Measurements from ENCODE around the gene HOXB3. TPM values are rescaled to one million over a fixed set of nuclear protein-coding genes. Genes with fewer than 3 reads are reported as not detected.
A peak's percentile ranks its signal among the peaks of the same experiment; 100 is the strongest.

HOXB3 gene
- polyA plus RNA-seq, 3 donors: 153 to 258 (median 169) TPM

DNA sequence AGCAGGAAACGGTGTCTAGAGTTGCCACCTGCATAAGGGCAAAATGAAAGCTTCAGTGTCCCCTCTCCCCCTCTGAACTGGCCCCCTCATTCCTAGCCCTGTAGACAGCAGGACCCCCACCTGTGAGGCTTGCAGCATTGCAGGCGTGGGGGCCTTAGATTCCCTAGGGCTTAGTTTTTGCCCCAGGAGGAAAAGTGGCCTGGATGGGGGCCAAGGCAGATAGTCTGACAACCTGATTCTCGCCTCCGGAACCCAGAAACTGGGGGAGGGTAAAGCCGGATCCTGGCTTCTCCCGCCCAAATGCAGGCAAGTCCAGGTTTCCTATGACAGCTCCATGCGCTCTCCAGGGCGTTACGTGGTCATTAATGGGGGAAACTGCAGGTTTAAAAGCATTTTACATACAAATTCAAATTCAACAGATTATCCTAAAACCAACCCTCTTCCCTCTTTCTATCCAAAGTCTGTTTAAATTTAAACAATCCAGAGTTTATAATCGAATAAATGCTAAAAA lies 15.4 kb upstream of the HOXB3 start:
- no peak for DNase-seq (ENCODE audit: extremely low read depth in 1 of 11, low read depth in 9 of 11, low spot score in 4 of 11)

DNA sequence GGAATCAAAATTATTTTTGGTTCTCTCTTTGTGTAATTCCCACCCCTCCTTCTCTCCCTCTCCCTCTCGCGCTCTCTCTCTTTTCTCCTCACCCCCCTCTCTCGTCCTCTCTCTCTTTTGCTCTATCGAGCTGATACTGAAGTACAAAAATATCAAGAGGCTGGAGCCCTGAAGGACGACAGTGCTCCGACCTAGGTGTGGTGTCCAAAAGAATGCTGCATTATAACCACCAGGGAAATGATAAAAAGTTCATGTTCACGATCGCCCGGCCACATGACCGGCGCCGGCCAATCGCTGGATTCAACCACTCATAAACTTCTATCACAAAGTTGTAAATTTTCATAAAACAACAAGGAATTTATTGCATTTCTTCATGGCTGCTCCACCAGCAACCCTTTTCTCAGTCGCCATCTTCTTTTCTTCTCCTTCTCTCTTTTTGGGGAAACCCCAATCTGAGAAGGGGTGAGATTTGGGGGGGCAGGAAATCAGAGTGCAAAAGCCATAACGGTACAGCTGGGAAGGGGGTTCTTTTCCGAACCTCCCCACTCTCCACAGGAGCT lies 14.8 kb upstream of the HOXB3 start, which contains the start of gene HOXB6:
Gene HOXB6, minus strand, starts transcription at position 217 of the 560 bp plus-strand sequence. CDS start 6,836 bp downstream, outside the sequence.
- DNase-seq (ENCODE audit: extremely low read depth in 1 of 11, low read depth in 9 of 11, low spot score in 4 of 11): peak in 6 of 11 donors; percentile 81 to 91 (median 88)

GRCh38 chr17:48603959-48604769 lies 14.1 kb upstream of the HOXB3 start:
- no peak for DNase-seq (ENCODE audit: extremely low read depth in 1 of 11, low read depth in 9 of 11, low spot score in 4 of 11)

DNA sequence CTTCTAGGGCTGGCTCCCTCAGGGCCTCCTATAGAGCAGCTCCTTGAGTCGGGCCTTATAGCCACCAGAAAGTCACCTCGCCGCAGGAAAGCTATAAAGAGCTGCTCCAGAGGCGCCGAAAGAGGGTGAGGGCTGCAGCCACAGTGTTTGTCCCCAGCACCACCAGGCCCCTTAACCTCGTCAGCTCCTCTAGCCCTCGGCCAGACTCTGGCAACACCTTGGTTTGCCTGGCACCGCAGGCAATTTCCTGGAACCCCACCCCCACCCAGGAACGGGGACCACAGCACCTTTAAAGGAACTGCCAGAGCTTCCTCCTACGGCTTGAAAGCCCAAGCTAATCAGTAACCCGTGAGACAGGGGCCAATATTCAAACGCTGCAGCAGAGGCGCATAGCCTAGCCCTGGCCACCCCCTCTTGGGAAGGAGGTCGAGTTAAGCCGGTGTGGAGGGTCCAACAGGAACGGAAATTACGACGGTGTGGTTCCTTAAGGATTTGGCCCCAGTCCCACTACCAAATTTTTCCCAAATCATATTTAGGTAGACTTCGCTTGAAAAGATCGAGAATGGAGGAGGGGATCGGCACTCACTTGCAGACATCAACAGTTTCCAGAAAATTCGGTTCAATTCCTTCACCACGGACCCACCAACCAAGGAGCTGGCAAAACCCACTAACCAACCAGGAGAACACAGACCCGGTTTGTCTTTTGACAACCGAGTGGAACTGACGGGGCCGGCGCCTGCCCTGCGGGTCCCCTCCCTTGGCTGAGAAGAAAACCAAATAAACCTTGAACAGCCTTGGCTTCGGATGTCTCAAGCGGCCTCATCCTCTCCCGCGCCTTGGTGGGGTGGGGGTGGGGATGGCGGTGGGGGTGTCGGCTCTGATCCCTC lies 11.7 kb upstream of the HOXB3 start:
- no peak for DNase-seq (ENCODE audit: extremely low read depth in 1 of 11, low read depth in 9 of 11, low spot score in 4 of 11)

GRCh38 chr17:48601207-48601538 lies 11.1 kb upstream of the HOXB3 start:
- DNase-seq (ENCODE audit: extremely low read depth in 1 of 11, low read depth in 9 of 11, low spot score in 4 of 11): no peak

- DNase-seq (ENCODE audit: extremely low read depth in 1 of 11, low read depth in 9 of 11, low spot score in 4 of 11): no peak
Measured at GRCh38 chr17:48600244-48601098, 10.4 kb upstream of the HOXB3 start.

GRCh38 chr17:48599354-48599753 lies 9.3 kb upstream of the HOXB3 start:
- DNase-seq (ENCODE audit: extremely low read depth in 1 of 11, low read depth in 9 of 11, low spot score in 4 of 11): no peak

DNA sequence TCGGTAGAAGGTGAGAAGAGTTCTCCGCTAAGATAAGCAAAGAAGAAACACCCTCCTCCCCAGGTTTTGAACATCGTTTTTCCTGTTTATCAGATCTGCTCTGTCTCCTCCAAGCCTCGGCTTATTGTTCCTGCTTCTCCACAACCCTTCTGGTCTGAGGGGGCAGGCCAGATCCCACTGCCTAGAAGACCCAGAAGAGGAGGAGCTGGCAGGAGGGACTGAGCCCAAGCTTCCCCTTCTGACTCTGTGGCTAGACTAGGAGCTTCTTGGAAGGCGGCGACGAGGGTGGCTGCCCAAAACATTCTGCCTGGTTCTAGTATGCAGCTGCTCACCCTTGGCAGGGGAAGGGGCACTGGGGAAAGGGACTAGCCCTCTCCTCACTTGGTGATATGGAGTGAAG lies 8.7 kb upstream of the HOXB3 start:
- no peak for DNase-seq (ENCODE audit: extremely low read depth in 1 of 11, low read depth in 9 of 11, low spot score in 4 of 11)

GRCh38 chr17:48597778-48598631 lies 8.0 kb upstream of the HOXB3 start:
- no peak for DNase-seq (ENCODE audit: extremely low read depth in 1 of 11, low read depth in 9 of 11, low spot score in 4 of 11)

DNA sequence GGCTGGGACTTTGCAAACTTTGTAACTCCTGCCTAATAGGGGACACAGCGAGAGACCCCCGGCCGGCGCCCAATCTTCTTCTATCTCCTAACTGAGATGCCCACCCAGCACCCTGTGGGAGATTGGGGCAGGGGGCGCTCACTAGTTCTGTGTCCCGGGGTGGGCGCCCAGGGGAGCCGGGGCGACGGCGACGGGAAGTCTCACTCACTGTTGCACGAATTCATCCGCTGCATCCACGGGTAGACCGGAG lies 7.4 kb upstream of the HOXB3 start:
- DNase-seq (ENCODE audit: extremely low read depth in 1 of 11, low read depth in 9 of 11, low spot score in 4 of 11): no peak

DNA sequence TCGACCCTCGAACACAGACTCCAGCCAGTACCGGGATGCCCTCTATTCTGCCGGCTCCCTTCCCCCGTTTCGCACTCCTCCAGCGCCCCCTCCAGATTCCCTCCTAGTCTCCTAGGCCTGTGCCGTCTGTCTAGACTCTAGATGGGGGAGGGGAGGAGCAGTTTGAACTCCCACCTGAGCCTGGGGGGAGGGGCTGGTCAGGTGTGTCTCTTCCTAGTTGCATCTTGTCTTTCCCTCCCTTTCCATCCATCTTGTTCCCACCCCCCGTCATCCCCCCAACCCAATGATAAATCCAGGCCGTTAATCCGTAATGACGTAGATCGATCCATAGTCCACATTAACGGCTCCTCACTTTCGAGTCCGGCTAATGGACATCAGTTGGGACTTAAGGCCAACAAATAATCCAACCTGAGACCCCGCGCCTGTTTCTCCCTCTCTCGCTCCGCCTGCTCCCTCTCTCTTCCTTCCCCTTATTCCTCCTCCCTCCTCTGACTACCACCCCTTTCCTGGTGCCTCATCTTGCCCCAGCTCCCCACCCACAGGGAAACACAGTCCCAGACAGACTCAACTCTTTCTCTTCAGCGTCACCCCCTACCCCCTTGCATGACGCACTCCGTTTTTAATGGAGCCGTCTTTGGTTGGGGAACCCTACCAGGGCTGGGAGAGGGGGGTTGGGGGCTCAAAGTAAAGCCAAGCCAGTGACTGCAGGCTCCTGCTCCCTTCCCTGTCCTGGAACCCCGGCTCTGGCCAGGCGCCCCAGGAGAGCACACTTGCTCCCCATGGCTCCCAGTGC lies 6.9 kb upstream of the HOXB3 start:
- DNase-seq (ENCODE audit: extremely low read depth in 1 of 11, low read depth in 9 of 11, low spot score in 4 of 11): no peak

GRCh38 chr17:48596000-48596734 lies 6.1 kb upstream of the HOXB3 start:
- DNase-seq (ENCODE audit: extremely low read depth in 1 of 11, low read depth in 9 of 11, low spot score in 4 of 11): no peak

- DNase-seq (ENCODE audit: extremely low read depth in 1 of 11, low read depth in 9 of 11, low spot score in 4 of 11): no peak
Measured at GRCh38 chr17:48595278-48595999, 5.4 kb upstream of the HOXB3 start.

DNA sequence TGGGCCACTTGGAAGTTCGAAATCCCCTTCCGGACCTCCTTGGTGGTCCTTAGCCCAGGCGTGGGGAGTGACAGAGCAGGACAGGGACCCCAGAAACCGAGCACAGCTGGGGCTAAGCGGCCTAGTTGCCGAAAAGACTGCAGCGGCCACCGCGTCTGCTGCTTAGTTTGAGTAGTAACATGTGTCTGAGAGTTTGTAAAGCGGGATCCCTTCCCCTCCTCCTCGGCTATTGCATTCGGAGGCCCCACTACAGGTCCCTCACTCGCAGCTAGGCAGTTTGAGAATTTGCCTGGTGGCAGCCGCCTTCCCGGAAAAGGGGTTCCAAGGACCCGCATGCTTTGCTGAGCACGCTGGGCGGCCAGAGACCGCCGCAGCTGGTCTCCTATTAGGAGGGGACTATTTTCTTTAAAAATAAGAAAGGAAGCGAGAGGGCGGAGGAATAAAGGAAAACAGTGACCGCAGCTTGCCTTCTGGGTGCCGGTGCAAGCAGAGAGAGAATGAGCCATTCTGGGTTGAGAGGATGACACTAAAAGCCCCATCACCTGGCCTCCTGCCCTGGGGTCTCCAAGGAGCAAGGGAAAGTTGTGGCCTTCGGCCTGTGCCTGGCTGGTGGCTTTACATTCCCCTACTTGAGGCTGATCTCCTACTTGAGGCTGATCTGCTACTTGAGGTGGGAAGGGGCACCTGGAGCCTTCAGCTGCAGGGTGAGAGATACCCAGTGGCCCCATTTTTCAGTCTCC lies 4.7 kb upstream of the HOXB3 start:
- DNase-seq (ENCODE audit: extremely low read depth in 1 of 11, low read depth in 9 of 11, low spot score in 4 of 11): no peak

- DNase-seq (ENCODE audit: extremely low read depth in 1 of 11, low read depth in 9 of 11, low spot score in 4 of 11): peak in 9 of 11 donors; percentile 83 to 93 (median 89)
Measured at GRCh38 chr17:48593840-48594537, 3.9 kb upstream of the HOXB3 start.
